Measurements from ENCODE around the gene MTRF1L. TPM values are rescaled to one million over a fixed set of nuclear protein-coding genes. Genes with fewer than 3 reads are reported as not detected.

The MTRF1L gene, protein sequence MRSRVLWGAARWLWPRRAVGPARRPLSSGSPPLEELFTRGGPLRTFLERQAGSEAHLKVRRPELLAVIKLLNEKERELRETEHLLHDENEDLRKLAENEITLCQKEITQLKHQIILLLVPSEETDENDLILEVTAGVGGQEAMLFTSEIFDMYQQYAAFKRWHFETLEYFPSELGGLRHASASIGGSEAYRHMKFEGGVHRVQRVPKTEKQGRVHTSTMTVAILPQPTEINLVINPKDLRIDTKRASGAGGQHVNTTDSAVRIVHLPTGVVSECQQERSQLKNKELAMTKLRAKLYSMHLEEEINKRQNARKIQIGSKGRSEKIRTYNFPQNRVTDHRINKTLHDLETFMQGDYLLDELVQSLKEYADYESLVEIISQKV
- total RNA-seq (2014; rRNA removed; shearing (Covaris generic)) = 22.8 and 30.2 TPM in 2 replicates

DNA sequence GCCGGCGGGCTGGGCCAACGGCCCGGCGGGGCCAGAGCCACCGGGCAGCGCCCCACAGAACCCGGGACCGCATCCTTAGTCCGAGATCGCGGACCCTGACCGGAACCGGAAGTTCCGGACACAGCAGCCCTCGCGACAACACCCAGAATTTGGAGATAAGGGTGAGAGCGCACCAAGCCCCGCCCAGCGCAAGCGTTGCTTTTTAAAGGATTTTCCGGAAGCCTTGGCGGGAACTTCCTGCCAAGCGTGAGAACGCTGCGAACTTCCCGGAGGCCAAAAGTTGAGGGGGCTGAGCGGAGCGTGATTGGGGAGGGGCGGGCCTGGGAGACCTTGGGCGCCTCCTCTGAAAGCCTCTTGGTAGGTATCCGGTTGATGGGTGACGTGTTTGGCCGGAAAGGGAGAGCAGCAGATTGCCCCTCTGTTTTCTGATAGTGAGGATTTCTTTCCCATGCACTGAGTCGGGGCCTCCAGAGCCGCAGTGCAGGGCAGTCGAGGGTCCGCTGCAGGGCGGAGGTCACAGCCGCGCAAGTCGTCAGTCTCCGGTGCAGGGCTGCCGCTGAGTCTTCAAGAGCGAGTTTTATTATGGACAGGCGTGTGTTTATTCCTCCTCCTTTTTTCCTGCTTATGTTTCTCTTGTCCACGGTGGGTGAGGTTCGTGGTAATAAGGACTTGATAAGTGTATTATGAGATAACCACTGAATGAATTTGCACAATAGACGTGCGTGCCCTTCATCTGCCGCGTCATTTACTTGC lies at the start of gene MTRF1L:
TSS of gene MTRF1L (minus strand) at position 97 of the 753 bp plus-strand sequence. CDS start at position 73, 24 bp downstream.
- DNase-seq (ENCODE audit: low spot score) = peak; percentile 95

DNA sequence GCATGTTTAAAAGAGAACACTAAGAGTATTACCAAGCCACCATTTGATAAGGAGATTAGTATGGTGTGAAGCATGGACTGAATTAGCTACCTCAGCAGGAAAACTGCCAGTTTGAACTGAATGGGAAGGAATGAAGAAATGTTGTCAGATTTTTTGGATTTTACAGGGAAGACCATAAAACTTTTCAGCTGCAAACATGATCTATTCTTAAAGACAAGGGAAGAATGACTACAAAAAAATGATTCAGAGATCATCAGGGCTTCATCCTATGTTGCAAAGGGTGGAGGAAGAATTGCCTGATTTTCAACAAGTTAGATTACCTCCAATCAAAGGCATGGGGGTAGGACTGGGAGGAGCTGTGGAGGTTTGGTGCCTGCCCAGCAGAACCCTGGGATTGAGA lies 49.3 kb upstream of the MTRF1L start:
- no peak for DNase-seq (ENCODE audit: low spot score)

DNA sequence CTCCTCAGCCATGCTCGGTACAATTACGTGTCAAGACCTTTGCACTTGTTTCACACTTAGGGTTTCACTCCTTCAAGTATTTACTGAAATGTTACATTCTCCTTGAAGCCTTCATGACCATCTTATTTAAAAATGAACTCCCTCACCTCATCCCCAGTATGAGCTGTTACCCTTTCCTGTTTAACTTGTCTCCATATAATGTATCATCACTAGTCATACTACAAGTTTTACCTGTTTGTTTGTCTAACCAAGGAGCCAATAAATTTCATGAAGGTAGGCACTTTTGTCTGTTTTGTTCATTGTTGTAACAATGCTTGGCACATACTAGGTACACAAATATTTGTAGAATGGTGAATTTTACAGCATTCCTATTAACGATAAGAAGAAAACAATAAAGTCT lies 46.1 kb upstream of the MTRF1L start:
- no peak for DNase-seq (ENCODE audit: low spot score)

DNA sequence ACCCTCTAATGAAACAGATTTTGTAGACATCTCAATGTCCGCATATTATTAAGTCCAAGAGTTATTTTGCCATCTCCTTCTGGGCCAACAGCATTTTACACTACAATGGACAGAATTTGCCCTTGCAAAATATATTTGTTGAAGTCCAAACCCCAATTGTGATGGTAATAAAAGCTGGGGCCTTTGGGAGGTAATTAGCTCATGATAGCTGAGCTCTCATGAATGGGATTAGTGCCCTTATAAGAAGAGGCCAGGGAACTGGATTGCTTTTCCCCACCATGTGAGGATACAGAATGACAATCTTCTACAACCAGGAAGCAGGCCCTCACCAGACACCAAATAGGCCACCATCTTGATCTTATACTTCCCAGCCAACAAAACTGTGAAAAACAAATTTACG lies 44.9 kb upstream of the MTRF1L start:
- no peak for DNase-seq (ENCODE audit: low spot score)

DNA sequence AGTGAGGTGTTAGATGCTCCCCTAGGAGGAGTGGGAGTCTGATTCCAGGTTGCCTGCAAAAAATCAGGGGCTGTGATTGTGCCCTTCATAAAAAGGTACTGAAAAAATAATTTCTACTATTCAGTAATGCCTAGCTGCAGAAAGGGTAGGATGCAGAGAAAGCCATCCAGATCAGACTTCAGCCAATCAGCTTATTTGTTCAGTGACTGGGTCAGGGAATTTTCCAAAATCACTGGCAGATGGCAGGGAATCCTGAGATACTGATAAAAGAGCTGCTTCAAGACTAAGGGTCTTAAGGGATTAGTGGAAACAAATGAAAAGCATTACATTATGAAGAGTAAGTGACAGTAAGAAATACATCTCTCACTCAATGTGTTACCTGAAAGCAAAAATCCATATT lies 42.8 kb upstream of the MTRF1L start:
- no peak for DNase-seq (ENCODE audit: low spot score)

DNA sequence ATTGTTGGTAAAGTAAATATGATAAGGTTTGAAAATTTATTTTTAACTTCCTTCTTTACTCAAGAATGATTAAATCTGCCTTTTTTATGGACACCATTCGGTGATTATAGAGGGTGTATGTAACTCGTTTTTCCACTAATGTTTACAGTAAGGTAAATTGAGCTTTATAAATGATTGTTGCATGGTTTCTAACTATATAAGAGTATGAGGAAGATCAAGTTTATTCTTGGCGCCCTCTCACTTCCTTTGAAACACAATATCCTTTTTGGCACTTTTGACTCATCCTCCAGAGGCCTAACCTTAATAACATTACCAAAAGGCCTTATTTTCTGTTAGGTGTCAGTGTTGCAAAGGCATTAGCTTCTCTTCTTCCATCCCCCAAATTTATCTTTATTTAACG lies 41.8 kb upstream of the MTRF1L start:
- no peak for DNase-seq (ENCODE audit: low spot score)

DNA sequence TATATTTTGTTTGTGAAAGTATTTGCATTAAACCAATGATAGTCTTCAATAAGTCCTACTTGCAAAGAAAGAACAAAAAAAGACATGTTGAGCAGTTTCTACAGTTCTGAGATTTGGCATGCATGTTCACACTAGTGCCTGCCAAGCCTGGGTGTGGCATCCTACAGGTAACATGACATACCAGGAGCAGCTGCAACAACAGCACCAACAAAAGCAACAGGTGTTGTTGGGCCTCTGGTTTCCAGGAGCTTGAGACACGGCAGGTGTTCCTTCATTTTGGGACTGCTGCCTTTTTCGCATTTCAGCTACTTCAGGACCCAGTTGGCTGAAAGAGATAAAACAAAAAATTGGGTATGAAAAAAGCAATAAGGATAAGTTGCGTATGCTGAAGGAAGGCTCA lies 41.2 kb upstream of the MTRF1L start:
- no peak for DNase-seq (ENCODE audit: low spot score)

DNA sequence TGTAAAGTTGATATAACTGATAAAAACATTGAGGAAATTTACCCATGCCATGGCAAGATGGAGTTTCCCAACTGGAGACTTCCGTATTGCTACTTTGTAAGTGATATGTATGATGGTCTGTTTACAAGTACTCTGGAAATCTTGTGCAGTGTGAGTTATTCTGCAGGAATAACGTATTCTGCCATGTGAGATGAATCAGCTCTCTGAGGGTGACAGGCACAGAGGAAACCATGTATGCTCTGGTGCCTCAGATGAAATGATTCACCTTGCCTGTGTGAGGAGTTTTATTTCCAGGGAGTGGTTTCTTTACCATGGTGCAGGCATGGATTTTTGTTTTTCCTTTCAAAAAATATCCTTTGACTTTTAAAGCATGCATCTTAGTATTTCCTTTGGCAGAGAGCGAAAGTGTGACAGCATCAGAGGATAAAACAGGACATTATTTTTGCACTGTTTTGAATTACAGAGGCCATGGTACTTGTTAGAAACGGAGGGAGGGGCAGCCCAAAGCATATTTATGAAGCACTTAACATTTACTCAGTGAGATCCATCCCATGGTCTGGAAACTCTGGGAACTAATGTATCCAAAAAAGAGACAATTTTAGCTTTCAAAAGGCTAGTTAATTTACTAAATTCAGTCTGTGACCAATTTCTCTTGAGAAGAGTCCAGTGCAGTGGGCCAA lies 36.0 kb upstream of the MTRF1L start:
- peak; percentile 49 for DNase-seq (ENCODE audit: low spot score)

DNA sequence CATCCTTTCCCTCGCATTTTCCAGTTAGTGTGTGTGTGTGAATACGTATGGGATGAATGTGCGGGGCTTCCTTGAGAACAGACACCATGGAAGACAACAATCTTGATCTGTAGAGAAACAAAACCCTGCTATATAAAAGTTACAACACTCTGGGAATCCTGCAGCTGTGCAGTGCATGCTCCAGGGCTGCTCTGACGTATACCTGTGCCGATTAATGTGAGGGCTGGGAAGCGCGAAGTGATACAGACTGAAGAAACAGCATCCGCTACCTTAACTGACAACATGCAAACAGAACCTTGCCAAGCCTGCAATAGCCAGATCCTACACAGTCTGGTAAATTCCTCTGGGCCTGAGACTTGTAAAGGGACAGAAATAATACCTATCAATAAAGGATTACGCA lies 31.6 kb upstream of the MTRF1L start:
- DNase-seq (ENCODE audit: low spot score) = no peak

DNA sequence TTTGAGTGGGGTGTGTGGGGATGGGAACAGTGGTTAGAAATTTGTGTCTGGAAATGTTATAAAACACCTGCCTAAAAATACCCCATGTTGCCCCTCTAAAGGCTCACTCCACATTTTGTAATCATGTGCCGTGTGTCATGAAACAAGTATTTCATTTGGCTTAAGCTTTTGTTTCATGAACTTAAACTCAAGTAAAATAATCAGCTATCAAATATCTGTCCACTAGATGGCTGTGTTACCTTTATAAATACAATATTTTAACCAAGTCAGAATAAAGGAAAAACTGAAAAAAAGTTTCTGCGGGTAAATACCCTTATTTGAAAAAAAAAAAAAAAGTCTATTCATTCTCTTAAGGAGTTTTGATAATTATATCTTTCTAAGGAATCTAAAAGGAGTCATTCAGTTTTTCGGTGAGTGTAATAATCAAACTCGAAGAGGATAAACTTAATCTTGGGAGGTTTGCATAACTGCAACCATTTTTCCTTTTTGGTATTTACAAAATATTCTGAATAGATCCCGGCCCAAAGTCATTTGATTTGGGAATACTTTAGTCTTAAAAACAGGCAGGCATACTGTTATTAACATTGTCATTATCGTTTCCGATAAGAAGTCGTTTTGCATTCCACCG lies 29.9 kb upstream of the MTRF1L start:
- peak; percentile 37 for DNase-seq (ENCODE audit: low spot score)

DNA sequence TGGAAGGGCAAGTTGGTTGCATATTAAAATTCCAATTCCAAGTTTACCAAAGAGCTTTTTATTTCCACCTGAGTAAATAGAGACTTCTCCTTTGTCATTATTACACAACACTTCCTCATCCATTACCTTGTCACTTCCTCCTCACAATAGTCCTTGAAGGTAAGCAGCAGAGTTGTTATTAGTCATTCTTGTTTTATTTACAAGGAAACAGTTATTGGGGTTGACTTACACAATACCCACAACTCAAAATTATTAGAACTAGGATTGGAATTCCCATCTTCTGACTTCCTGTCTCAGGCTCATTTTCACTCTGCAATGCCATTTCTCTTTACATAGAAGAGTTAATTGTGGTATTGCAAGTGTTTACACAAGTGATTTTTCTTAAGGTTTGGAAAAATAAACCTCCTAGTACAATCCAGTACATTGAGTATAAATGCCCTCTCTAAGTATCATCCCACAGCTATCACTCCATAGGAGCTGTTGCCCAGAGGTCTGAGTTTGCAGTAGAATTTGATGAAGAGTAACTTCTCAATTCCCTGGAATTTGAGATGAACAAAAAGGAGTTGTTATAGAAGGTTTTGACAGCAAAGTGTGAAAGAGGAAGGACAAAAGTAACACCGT lies 28.9 kb upstream of the MTRF1L start:
- peak; percentile 25 for DNase-seq (ENCODE audit: low spot score)

DNA sequence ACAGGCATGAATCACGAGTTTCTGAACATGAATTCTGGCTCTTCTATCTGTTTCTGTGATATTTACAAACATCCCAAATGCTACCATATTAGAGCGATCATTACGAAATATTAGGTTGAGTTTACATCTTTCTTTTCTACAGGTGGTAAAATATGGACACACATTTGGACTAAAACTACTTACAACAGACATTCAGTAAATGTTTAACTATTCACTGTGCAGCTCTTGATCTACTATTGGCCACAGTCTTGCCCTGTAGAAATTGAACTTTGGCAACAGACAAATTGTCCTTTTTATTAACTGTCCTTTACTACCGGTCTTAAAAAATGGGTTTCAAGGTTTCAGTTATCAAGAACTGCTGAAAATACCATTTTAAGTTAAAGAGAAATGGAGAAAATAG lies 26.5 kb upstream of the MTRF1L start:
- no peak for DNase-seq (ENCODE audit: low spot score)

DNA sequence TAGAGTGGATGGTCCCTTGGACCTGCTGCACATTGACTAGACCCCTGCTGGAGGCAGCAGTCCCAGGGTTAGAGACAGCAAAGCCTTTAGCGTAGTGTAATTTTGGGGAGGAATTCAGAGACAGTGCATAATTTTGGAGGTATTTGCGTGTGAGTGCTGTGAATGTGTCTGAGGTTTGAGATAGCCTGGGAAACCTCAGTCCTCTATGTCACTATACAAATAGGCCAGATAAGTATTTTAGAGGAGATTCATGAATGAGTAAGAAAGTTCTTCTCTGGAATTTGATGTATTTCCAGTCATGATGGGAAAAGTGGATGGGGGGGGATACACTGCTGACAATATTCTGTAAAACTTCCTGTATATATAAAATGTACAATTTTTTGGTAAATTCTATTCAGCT lies 25.8 kb upstream of the MTRF1L start:
- no peak for DNase-seq (ENCODE audit: low spot score)

DNA sequence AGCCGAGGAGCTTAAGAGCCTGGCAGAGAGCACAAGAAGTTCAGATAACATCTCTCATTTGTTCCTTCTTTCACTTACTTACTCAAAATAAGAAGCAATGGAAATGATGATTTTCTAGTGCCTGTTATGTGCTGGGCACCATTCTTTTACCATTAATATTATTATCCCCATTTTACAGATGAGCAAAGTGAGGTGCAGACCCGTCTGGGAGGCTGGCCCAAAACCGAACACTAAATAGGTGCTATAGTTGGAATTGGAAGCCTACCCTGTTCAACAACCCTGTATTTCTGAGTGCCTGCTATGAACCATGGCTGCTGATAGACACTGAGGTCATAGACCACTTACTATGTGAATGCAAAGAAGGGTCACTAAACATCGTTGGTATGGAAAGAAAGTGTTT lies 25.0 kb upstream of the MTRF1L start:
- DNase-seq (ENCODE audit: low spot score) = no peak

DNA sequence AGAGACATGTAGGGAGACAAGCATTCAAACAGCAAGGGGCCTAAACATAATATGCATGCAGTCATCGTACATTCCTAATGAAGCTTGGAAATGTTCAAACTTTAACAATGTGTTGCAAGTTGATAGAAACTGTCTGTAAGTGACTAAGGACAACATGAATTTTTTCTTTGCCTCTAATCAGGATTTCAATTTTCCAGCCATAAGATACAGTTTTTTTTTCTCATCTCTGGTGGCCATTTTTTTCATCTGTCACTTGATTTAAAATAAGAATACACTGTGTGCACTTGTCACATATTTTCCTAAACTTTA lies 22.2 kb upstream of the MTRF1L start:
- DNase-seq (ENCODE audit: low spot score) = no peak

DNA sequence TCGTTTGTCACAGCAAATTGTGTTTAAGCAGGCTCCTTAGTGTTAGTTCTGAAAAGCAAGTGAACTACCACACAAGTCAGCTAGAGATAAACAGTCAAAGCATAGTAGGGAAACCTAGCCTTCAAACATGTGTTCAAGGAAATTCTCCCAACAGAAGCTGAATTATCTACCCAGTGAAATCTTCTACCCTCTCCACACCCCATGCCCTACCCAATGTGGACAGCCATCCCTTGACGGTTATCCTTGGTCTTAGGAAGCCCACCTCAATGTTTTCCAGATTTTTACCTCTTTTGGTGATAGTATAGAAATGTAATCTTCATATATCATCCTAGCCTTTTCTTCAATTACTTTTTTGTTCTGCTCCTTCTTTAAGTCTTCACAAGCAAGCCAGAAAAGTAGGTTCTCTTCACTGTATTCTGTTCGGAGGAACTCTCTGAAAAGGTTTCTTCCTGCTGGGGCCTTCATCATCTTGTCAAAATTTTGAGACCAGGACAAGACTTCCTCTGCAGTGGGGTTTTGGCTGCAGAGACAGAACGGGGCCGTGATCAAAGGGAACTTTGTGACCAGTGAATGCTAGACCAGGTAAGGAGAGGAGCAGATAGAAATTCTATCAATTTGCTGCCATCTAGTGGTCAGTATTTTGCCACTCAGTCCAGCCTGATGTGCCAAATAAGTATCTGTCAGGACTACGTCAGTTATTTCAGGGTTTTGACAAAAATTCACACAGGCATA lies 21.6 kb upstream of the MTRF1L start:
- DNase-seq (ENCODE audit: low spot score) = peak; percentile 74

DNA sequence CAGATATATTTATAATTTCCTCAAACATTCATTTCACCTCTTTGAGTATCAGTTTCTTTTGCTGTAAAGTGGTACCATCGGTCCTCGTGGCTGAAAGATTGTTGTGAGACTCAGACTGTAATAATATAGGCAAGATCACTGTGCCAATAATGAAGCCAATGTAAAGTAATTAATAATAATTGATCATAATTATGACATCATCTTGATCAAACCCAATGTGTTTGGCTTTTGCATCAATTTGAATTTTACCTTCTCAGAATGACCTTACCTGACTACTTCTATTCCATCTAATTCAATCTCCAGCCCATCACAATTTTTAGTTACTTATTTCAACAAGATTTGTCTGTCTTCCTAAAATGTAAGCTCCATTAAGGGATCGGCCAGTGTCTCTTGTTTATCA lies 15.8 kb upstream of the MTRF1L start:
- DNase-seq (ENCODE audit: low spot score) = no peak

DNA sequence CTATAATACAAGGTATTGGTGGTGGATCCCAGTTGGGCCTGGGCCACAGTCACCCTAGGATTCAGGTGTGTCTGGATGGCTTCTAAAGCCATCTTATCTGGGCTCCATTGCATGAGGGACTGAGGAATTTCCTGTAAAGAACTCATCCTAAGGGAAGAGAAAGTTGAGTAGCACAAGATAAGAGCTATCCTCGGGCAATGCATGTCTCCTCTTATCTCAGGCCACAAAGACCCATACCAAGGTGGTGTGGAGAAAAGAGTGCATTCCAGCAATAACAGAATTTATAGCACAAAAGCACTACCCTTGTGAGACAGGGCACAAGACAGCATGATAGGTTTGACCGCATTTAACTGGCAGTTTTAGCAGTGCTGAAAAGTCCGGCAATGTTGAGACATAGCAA lies 14.3 kb upstream of the MTRF1L start:
- DNase-seq (ENCODE audit: low spot score) = no peak

DNA sequence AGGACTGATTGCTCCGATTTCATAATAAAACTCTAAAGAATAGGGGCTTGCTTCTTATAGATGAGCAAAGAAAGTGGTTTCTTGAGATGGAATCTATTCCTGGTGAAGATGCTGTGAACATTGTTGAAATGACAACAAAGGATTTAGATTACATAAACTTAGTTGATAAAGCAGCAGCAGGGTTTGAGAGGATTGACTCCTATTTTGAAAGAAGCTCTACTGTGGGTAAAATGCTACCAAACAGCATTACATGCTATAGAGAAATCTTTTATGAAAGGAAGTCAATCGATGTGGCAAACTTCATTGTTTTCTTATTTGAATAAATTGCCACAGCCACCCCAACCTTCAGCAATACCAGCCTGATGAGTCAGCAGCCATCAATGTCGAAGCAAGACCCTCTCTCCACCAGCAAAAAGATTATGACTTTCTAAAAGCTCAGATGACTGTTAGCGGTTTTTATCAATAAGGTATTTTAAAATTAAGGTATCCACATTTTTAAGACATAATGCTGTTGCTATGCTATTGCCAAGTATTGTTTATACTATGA lies 12.7 kb upstream of the MTRF1L start:
- DNase-seq (ENCODE audit: low spot score) = no peak

DNA sequence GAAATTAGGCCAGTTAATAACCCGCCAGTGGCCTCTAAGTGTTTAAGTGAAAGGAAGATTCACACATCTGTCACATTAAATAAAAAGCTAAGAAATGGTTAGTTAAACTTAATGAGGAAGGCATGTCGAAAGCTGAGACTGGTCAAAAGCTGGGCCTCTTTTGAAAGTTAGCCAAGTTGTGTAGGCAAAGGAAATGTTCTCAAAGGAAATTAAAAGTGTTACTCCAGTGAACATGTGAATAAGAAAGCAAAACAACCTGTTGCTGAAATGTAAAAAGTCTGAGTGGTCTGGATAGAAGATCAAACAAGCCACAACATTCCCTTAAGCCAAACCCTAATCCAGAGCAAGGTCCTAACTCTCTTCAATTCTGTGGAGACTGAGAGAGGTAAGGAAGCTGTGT lies 10.9 kb upstream of the MTRF1L start:
- no peak for DNase-seq (ENCODE audit: low spot score)

DNA sequence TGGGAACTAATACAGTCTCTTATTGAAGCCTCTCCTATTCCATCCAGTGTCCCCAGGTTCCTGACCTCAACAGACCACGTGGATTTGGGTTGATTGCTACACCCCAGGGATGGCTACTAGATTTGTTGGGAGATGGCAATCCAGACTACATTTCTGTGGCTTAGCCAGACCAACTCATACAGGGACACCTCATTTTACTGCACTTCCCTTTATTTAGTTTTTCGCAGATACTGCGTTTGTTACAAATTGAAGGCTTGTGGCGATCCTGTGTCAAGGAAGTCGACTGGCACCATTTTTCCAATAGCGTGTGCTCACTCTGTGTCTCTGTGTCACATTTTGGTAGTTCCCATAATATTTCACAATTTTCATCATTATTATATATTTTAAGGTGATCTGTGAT lies 10.3 kb upstream of the MTRF1L start:
- no peak for DNase-seq (ENCODE audit: low spot score)

All from A172 (cell line).